GM19240 (cell line): ENCODE data around the gene CDC42EP5.

ENCODE experiments used
- DNase-seq: peaks from one replicate; pipeline ENCODE4 v3.0.0; 2011; ENCODE audit warnings: low spot score; ENCODE audit not compliant: insufficient read length

The CDC42EP5 gene

GRCh38 chr19:54462655-54463530, 10.2 kb downstream of the CDC42EP5 start:
- no peak for DNase-seq

GRCh38 chr19:54462047-54462654, 10.9 kb downstream of the CDC42EP5 start:
- DNase-seq, result no peak

- no peak for DNase-seq
These were observed 11.5 kb downstream of the CDC42EP5 start for GRCh38 chr19:54461613-54462012.

- DNase-seq, result no peak
These were observed 11.9 kb downstream of the CDC42EP5 start for GRCh38 chr19:54461210-54461609.

- no peak for DNase-seq
These were observed 12.7 kb downstream of the CDC42EP5 start for GRCh38 chr19:54460230-54461005.

GRCh38 chr19:54459282-54460229, 13.5 kb downstream of the CDC42EP5 start:
- DNase-seq, result no peak

- no peak for DNase-seq
These were observed 14.3 kb downstream of the CDC42EP5 start for GRCh38 chr19:54458648-54459281.

GRCh38 chr19:54457773-54458647, 15.1 kb downstream of the CDC42EP5 start:
- DNase-seq, result no peak

GRCh38 chr19:54456423-54457373, 16.4 kb downstream of the CDC42EP5 start:
- DNase-seq, result no peak

- no peak for DNase-seq
These were observed 17.2 kb downstream of the CDC42EP5 start for GRCh38 chr19:54455786-54456422.

GRCh38 chr19:54454781-54455675, 18.1 kb downstream of the CDC42EP5 start:
- DNase-seq, result no peak

GRCh38 chr19:54453921-54454780, 18.9 kb downstream of the CDC42EP5 start:
- DNase-seq, result no peak

GRCh38 chr19:54452626-54453025, 20.5 kb downstream of the CDC42EP5 start:
- no peak for DNase-seq

GRCh38 chr19:54451997-54452396, 21.1 kb downstream of the CDC42EP5 start:
- DNase-seq, result no peak

- no peak for DNase-seq
These were observed 21.7 kb downstream of the CDC42EP5 start for GRCh38 chr19:54451331-54451871.

GRCh38 chr19:54449701-54450069, 23.4 kb downstream of the CDC42EP5 start:
- no peak for DNase-seq
